Loucy (cell line): ENCODE measurements around the gene OR7C1.
"Not testable (repeated sequence)": the region's sequence is repeated elsewhere in the genome, so short reads cannot be mapped to it uniquely, and the experiment has no call there.

Experiments used
- H2AFZ ChIP-seq: fragments of 200-600 bp; sonication (generic); 2 replicates; pipeline ENCODE4 v1.6.0; 2016; ENCODE audit warnings: antibody characterized with exemption, mild to moderate bottlenecking, low read length, moderate library complexity
- H3F3A ChIP-seq: fragments of 200-600 bp; 2 replicates; pipeline ENCODE4 v1.6.0; 2016; ENCODE audit warnings: antibody characterized with exemption, low read depth, mild to moderate bottlenecking
- H3K27me3 ChIP-seq: fragments of 200-600 bp; sonication (generic); 2 replicates; pipeline ENCODE4 v1.6.1; 2014; ENCODE audit warnings: low read length, mild to moderate bottlenecking; ENCODE audit not compliant: insufficient read depth, poor library complexity, severe bottlenecking
- H3K36me3 ChIP-seq: fragments of 200-600 bp; sonication (generic); 2 replicates; pipeline ENCODE4 v1.6.1; 2016; ENCODE audit warnings: low read length; ENCODE audit not compliant: insufficient read depth
- H3K4me1 ChIP-seq: fragments of 200-600 bp; sonication (generic); 2 replicates; pipeline ENCODE4 v1.5.1; 2014; ENCODE audit warnings: low read length, mild to moderate bottlenecking; ENCODE audit not compliant: insufficient read depth, poor library complexity, severe bottlenecking
- H3K4me2 ChIP-seq: fragments of 200-600 bp; sonication (generic); 2 replicates; pipeline ENCODE4 v1.6.0; 2014; ENCODE audit warnings: antibody characterized with exemption, low read length, low read depth, mild to moderate bottlenecking; ENCODE audit not compliant: poor library complexity, severe bottlenecking
- H3K4me3 ChIP-seq: fragments of 200-600 bp; sonication (generic); 2 replicates; pipeline ENCODE4 v1.5.1; 2014; ENCODE audit warnings: low read length, mild to moderate bottlenecking, mixed read lengths; ENCODE audit not compliant: poor library complexity, severe bottlenecking
- H3K79me2 ChIP-seq: fragments of 200-600 bp; sonication (generic); 2 replicates; pipeline ENCODE4 v1.6.1; 2014; ENCODE audit warnings: low read length; ENCODE audit not compliant: insufficient read depth
- H3K9ac ChIP-seq: fragments of 200-600 bp; sonication (generic); 2 replicates; pipeline ENCODE4 v1.6.0; 2014; ENCODE audit warnings: mild to moderate bottlenecking, low read depth, low read length, moderate library complexity; ENCODE audit not compliant: poor library complexity, severe bottlenecking
- H3K9me2 ChIP-seq: fragments of 200-600 bp; sonication (generic); replicated peaks from 2 replicates; pipeline ENCODE4 v1.6.1; 2016; ENCODE audit warnings: low read depth, low read length, mixed read lengths
- H3K9me3 ChIP-seq: fragments of 200-600 bp; sonication (generic); 2 replicates; pipeline ENCODE4 v1.6.1; 2014; ENCODE audit warnings: mild to moderate bottlenecking, antibody characterized with exemption, low read length, low read depth; ENCODE audit not compliant: insufficient read depth
- H4K20me1 ChIP-seq: fragments of 200-600 bp; sonication (generic); 2 replicates; pipeline ENCODE4 v1.6.0; 2014; ENCODE audit warnings: antibody characterized with exemption, low read length, mild to moderate bottlenecking; ENCODE audit not compliant: insufficient read depth, poor library complexity, severe bottlenecking
- CTCF ChIP-seq: fragments of 200-600 bp; sonication (generic); conservative IDR thresholded peaks from 2 replicates; pipeline ENCODE4 v1.5.1; 2014; ENCODE audit warnings: mild to moderate bottlenecking, antibody characterized with exemption, low read length
- EZH2phosphoT487 ChIP-seq: fragments of 200-600 bp; IDR thresholded peaks from 2 replicates; pipeline ENCODE4 v1.6.1; 2018; ENCODE audit warnings: antibody characterized with exemption, mild to moderate bottlenecking, moderate library complexity, borderline replicate concordance

Gene OR7C1

GRCh38 chr19:14786421-14786851, 48.5 kb downstream of the OR7C1 start:
- Histone ChIP-seq H3K27me3 (no peaks in the 10 kb centered on the region), H3K9ac (no peak overlapping the region), H3K79me2 (no peaks in the 10 kb centered on the region), H3K4me2 (peak overlapping the region; percentile 35), H4K20me1 (no peaks in the 10 kb centered on the region), H3K4me3 (peak overlapping the region; percentile 26), H3K9me3 (no peaks in the 10 kb centered on the region), H2AFZ (peak overlapping the region; percentile 73; the same call in 1 of the 2 replicates), H3K9me2 (no peaks in the 10 kb centered on the region), H3K36me3 (no peaks in the 10 kb centered on the region), H3F3A (no peaks in the 10 kb centered on the region), H3K4me1 (peaks cover 4% of the 10 kb centered on the region)
- TF ChIP-seq EZH2phosphoT487 (no peak), CTCF (peak; percentile 93)

- H2AFZ ChIP-seq, H3K9me3 ChIP-seq, H3K36me3 ChIP-seq, H3K9me2 ChIP-seq, H3K27me3 ChIP-seq, H3K4me3 ChIP-seq, H3K4me1 ChIP-seq, H4K20me1 ChIP-seq, H3F3A ChIP-seq, H3K9ac ChIP-seq, H3K79me2 ChIP-seq, H3K4me2 ChIP-seq: not testable (repeated sequence)
Observed at GRCh38 chr19:14785102-14785793, 49.7 kb downstream of the OR7C1 start.

GRCh38 chr19:14784730-14785101, 50.3 kb downstream of the OR7C1 start:
- H3K4me1 ChIP-seq, H3K9me2 ChIP-seq, H3K9me3 ChIP-seq, H4K20me1 ChIP-seq, H3K9ac ChIP-seq, H2AFZ ChIP-seq, H3K4me3 ChIP-seq, H3K4me2 ChIP-seq, H3K79me2 ChIP-seq, H3F3A ChIP-seq, H3K36me3 ChIP-seq, H3K27me3 ChIP-seq: not testable (repeated sequence)

GRCh38 chr19:14783410-14783998, 51.5 kb downstream of the OR7C1 start:
- not testable (repeated sequence) for H4K20me1 ChIP-seq, H3K9me3 ChIP-seq, H3K4me3 ChIP-seq, H3K27me3 ChIP-seq, H3K79me2 ChIP-seq, H2AFZ ChIP-seq, H3K4me1 ChIP-seq, H3K36me3 ChIP-seq, H3K4me2 ChIP-seq, H3K9me2 ChIP-seq, H3F3A ChIP-seq, H3K9ac ChIP-seq
